Esophagus muscularis mucosa (tissue), 3 donors: Measurements from ENCODE around the gene ADH6.

Source experiments
- EP300 ChIP-seq: sonication (generic); formaldehyde crosslinking; IDR thresholded peaks from one replicate; pipeline ENCODE4 v1.6.1; 2017; ENCODE audit warnings: antibody characterized with exemption
- TF ChIP-seq, protein P1 (sequence below), 3 experiments: fragments of 200-600 bp in 2 of 3; fragments of 450-650 bp in 1 of 3; sonication (generic) in 2 of 3; IDR thresholded peaks; one replicate each; pipeline ENCODE4 v1.5.1; 2017 to 2019; ENCODE audit warnings: antibody characterized with exemption in 3 of 3, mild to moderate bottlenecking in 2 of 3, moderate library complexity in 1 of 3

DNA sequence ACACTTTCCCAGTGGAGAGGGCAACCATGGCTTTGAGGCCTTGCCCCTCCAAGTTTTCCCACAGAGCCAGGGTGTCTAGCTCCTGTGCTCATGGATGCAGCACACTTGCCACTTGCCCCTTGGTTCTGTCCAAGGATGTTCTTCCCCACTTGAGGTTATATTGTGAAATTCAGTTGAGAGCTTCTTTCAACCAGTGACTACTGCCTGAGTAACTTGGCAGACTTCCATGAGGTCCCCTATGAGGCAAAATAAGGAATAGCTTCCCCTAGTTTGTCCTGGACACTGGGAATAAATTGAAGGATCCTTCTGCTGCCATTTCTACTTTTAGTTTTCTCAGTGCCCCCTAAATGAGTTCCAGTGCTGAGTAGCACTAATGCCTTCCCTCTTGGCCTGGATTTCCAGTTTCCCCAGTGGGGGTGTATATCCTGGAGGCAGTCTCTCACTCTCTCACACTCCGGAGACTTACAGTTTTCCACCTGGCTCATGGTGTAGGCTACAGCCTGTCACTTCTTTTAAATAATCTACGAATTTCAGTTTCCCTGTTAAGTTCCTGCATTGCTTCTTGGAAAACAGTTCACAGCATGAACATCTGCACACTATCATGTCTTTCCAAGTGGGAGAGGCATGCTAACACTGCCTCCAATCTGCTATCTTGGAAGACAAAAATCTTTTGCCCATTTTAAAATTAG is 38.5 kb downstream of the ADH6 start:
- TF ChIP-seq, protein P1, sequence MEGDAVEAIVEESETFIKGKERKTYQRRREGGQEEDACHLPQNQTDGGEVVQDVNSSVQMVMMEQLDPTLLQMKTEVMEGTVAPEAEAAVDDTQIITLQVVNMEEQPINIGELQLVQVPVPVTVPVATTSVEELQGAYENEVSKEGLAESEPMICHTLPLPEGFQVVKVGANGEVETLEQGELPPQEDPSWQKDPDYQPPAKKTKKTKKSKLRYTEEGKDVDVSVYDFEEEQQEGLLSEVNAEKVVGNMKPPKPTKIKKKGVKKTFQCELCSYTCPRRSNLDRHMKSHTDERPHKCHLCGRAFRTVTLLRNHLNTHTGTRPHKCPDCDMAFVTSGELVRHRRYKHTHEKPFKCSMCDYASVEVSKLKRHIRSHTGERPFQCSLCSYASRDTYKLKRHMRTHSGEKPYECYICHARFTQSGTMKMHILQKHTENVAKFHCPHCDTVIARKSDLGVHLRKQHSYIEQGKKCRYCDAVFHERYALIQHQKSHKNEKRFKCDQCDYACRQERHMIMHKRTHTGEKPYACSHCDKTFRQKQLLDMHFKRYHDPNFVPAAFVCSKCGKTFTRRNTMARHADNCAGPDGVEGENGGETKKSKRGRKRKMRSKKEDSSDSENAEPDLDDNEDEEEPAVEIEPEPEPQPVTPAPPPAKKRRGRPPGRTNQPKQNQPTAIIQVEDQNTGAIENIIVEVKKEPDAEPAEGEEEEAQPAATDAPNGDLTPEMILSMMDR (IDR thresholded peaks at IDR 0.05): no peak
- no peak for TF ChIP-seq EP300
